Measurements from ENCODE around the gene ALLC. TPM values are rescaled to one million over a fixed set of nuclear protein-coding genes. Genes with fewer than 3 reads are reported as not detected.
"Not testable (repeated sequence)": the region's sequence is repeated elsewhere in the genome, so short reads cannot be mapped to it uniquely, and the experiment has no call there.

Gene ALLC
- total RNA-seq, 1 donor from 2014 or later: not detected

GRCh38 chr2:3631851-3632659 is 25.9 kb upstream of the ALLC start:
- Mint-ChIP-seq H3K4me1 (no peaks in the 10 kb centered on the region), H3K27me3 (no peaks in the 10 kb centered on the region), H3K9me3 (no peaks in the 10 kb centered on the region), H3K27ac (no peak overlapping the region), H3K4me3 (no peak overlapping the region), H3K36me3 (ENCODE audit: low read depth) (no peaks in the 10 kb centered on the region)
- no peak for DNase-seq
- intact Hi-C loops (cut with micrococcal nuclease): no loop called here

- no peak for DNase-seq
- H3K36me3 Mint-ChIP-seq (ENCODE audit: low read depth): no peaks in the 10 kb centered on the region
- no peak overlapping the region for H3K27ac Mint-ChIP-seq
- H3K27me3 Mint-ChIP-seq: no peaks in the 10 kb centered on the region
- H3K4me3 Mint-ChIP-seq: no peak overlapping the region
- H3K4me1 Mint-ChIP-seq: no peaks in the 10 kb centered on the region
- intact Hi-C loops (cut with micrococcal nuclease): no loop called here
- H3K9me3 Mint-ChIP-seq: no peaks in the 10 kb centered on the region
Measured at GRCh38 chr2:3633089-3633981, 24.7 kb upstream of the ALLC start.

- no peak overlapping the region for H3K27ac Mint-ChIP-seq
- no peaks in the 10 kb centered on the region for H3K27me3 Mint-ChIP-seq
- DNase-seq: no peak
- no peaks in the 10 kb centered on the region for H3K36me3 Mint-ChIP-seq (ENCODE audit: low read depth)
- no peak overlapping the region for H3K4me3 Mint-ChIP-seq
- H3K9me3 Mint-ChIP-seq: no peaks in the 10 kb centered on the region
- intact Hi-C loops (cut with micrococcal nuclease): no loop called here
- no peaks in the 10 kb centered on the region for H3K4me1 Mint-ChIP-seq
Measured at GRCh38 chr2:3633982-3634595, 23.9 kb upstream of the ALLC start.

GRCh38 chr2:3634596-3635121 is 23.3 kb upstream of the ALLC start:
- Mint-ChIP-seq H3K4me3 (no peak overlapping the region), H3K9me3 (no peaks in the 10 kb centered on the region), H3K36me3 (ENCODE audit: low read depth) (no peaks in the 10 kb centered on the region), H3K27ac (no peak overlapping the region), H3K4me1 (no peaks in the 10 kb centered on the region), H3K27me3 (no peaks in the 10 kb centered on the region)
- intact Hi-C loops (cut with micrococcal nuclease): no loop called here
- DNase-seq: no peak

- Mint-ChIP-seq H3K4me3 (no peak overlapping the region), H3K36me3 (ENCODE audit: low read depth) (no peaks in the 10 kb centered on the region), H3K27ac (no peak overlapping the region), H3K4me1 (no peaks in the 10 kb centered on the region), H3K9me3 (no peaks in the 10 kb centered on the region), H3K27me3 (no peaks in the 10 kb centered on the region)
- intact Hi-C loops (cut with micrococcal nuclease): no loop called here
- no peak for DNase-seq
Measured at GRCh38 chr2:3635171-3635974, 22.6 kb upstream of the ALLC start.

- intact Hi-C loops (cut with micrococcal nuclease); H3K27me3 Mint-ChIP-seq; H3K36me3 Mint-ChIP-seq (ENCODE audit: low read depth); H3K9me3 Mint-ChIP-seq; DNase-seq; H3K27ac Mint-ChIP-seq; H3K4me3 Mint-ChIP-seq; H3K4me1 Mint-ChIP-seq: not testable (repeated sequence)
Measured at GRCh38 chr2:3635975-3636327, 22.0 kb upstream of the ALLC start.

- Mint-ChIP-seq H3K36me3 (ENCODE audit: low read depth) (no peaks in the 10 kb centered on the region), H3K27me3 (no peaks in the 10 kb centered on the region), H3K4me1 (no peaks in the 10 kb centered on the region), H3K4me3 (no peak overlapping the region), H3K27ac (no peak overlapping the region), H3K9me3 (no peaks in the 10 kb centered on the region)
- intact Hi-C loops (cut with micrococcal nuclease): no loop called here
- no peak for DNase-seq
Measured at GRCh38 chr2:3636586-3637310, 21.3 kb upstream of the ALLC start.

- Mint-ChIP-seq H3K36me3 (ENCODE audit: low read depth) (no peaks in the 10 kb centered on the region), H3K4me3 (no peak overlapping the region), H3K9me3 (no peaks in the 10 kb centered on the region), H3K4me1 (no peaks in the 10 kb centered on the region), H3K27me3 (no peaks in the 10 kb centered on the region), H3K27ac (no peak overlapping the region)
- intact Hi-C loops (cut with micrococcal nuclease): no loop called here
- DNase-seq: no peak
Measured at GRCh38 chr2:3637311-3637675, 20.7 kb upstream of the ALLC start.

GRCh38 chr2:3637692-3638455 is 20.1 kb upstream of the ALLC start:
- no peak overlapping the region for H3K4me3 Mint-ChIP-seq
- no peaks in the 10 kb centered on the region for H3K9me3 Mint-ChIP-seq
- no peaks in the 10 kb centered on the region for H3K4me1 Mint-ChIP-seq
- no peaks in the 10 kb centered on the region for H3K27me3 Mint-ChIP-seq
- no peak overlapping the region for H3K27ac Mint-ChIP-seq
- H3K36me3 Mint-ChIP-seq (ENCODE audit: low read depth): no peaks in the 10 kb centered on the region
- intact Hi-C loops (cut with micrococcal nuclease): no loop called here
- no peak for DNase-seq

- no peak for DNase-seq
- H3K36me3 Mint-ChIP-seq (ENCODE audit: low read depth): no peaks in the 10 kb centered on the region
- no peak overlapping the region for H3K4me3 Mint-ChIP-seq
- no peaks in the 10 kb centered on the region for H3K4me1 Mint-ChIP-seq
- intact Hi-C loops (cut with micrococcal nuclease): no loop called here
- H3K27ac Mint-ChIP-seq: no peak overlapping the region
- no peaks in the 10 kb centered on the region for H3K27me3 Mint-ChIP-seq
- no peaks in the 10 kb centered on the region for H3K9me3 Mint-ChIP-seq
Measured at GRCh38 chr2:3638456-3638810, 19.6 kb upstream of the ALLC start.

GRCh38 chr2:3639015-3639630 is 18.9 kb upstream of the ALLC start:
- no peak for DNase-seq
- Mint-ChIP-seq H3K27ac (no peak overlapping the region), H3K4me1 (no peaks in the 10 kb centered on the region), H3K4me3 (no peak overlapping the region), H3K9me3 (no peaks in the 10 kb centered on the region), H3K27me3 (no peaks in the 10 kb centered on the region), H3K36me3 (ENCODE audit: low read depth) (no peaks in the 10 kb centered on the region)
- intact Hi-C loops (cut with micrococcal nuclease): no loop called here

- no peaks in the 10 kb centered on the region for H3K9me3 Mint-ChIP-seq
- no peak for DNase-seq
- no peaks in the 10 kb centered on the region for H3K27me3 Mint-ChIP-seq
- H3K4me1 Mint-ChIP-seq: no peaks in the 10 kb centered on the region
- no peak overlapping the region for H3K4me3 Mint-ChIP-seq
- H3K36me3 Mint-ChIP-seq (ENCODE audit: low read depth): no peaks in the 10 kb centered on the region
- H3K27ac Mint-ChIP-seq: no peak overlapping the region
- intact Hi-C loops (cut with micrococcal nuclease): no loop called here
Measured at GRCh38 chr2:3639653-3640052, 18.3 kb upstream of the ALLC start.
